Measurements from ENCODE around the gene ABCD1.

- no peak for TF ChIP-seq CTCF (conservative IDR thresholded peaks at IDR 0.05)
- TF ChIP-seq ZFX (IDR thresholded peaks at IDR 0.05): no peak
Measured at GRCh38 chrX:153741446-153741845, 16.8 kb downstream of the ABCD1 start.
